Activated B cell treated with CpG ODN at 0.5 μM for 24 hours (primary cell): ENCODE data around the gene PAK4. TPM values are rescaled to one million over a fixed set of nuclear protein-coding genes. Genes with fewer than 3 reads are reported as not detected.
"Not testable (repeated sequence)": the region's sequence is repeated elsewhere in the genome, so short reads cannot be mapped to it uniquely, and the experiment has no call there.

Experiments
- ATAC-seq: fragments of 200-7000 bp; cut with Tn5 transposase; one replicate; pipeline ENCODE4 v1.10.0; 2021; ENCODE audit warnings: low read depth, mild to moderate bottlenecking, moderate library complexity
- CTCF ChIA-PET: fragments of 350-600 bp; sonication (Branson Sonifier 250); formaldehyde crosslinking; loops from one replicate; lab custom pipeline; 2021; ENCODE audit warnings: antibody characterized with exemption; lab: Charles Lee
- POLR2A ChIA-PET: fragments of 350-600 bp; sonication (Branson Sonifier 250); formaldehyde crosslinking; loops from one replicate; lab custom pipeline; 2021; ENCODE audit warnings: antibody characterized with exemption; lab: Charles Lee
- DNase-seq: peaks from one replicate; pipeline ENCODE4 v3.0.0; 2022
- H3K27ac Mint-ChIP-seq: one replicate; pipeline ENCODE4 v1.8.0; 2020; ENCODE audit warnings: mixed read lengths
- H3K27me3 Mint-ChIP-seq: one replicate; pipeline ENCODE4 v1.8.0; 2021; ENCODE audit warnings: mixed read lengths
- H3K36me3 Mint-ChIP-seq: one replicate; pipeline ENCODE4 v1.8.0; 2021; ENCODE audit warnings: low read depth, mixed read lengths
- H3K4me1 Mint-ChIP-seq: one replicate; pipeline ENCODE4 v1.8.0; 2021; ENCODE audit warnings: mixed read lengths
- H3K4me3 Mint-ChIP-seq: one replicate; pipeline ENCODE4 v1.8.0; 2020; ENCODE audit warnings: mild to moderate bottlenecking, mixed read lengths
- H3K9me3 Mint-ChIP-seq: one replicate; pipeline ENCODE4 v1.8.0; 2020; ENCODE audit warnings: mixed read lengths
- intact Hi-C: fragments of 100-400 bp; cut with micrococcal nuclease; formaldehyde crosslinking; loops from one replicate; pipeline ENCODE4 v1.15.1; 2024
- total RNA-seq: library from RNA; stranded (reverse); gene quantifications from 2 replicates; pipeline ENCODE4 v1.2.3, GENCODE V29; 2022
- TF ChIP-seq, protein P1 (sequence below): fragments of 200-600 bp; IDR thresholded peaks from one replicate; pipeline ENCODE4 v1.8.0; 2022; ENCODE audit warnings: antibody characterized with exemption, mild to moderate bottlenecking

Gene PAK4
- total RNA-seq, 1 donor from 2014 or later: 14.2 TPM

GRCh38 chr19:39217094-39217493, 91.5 kb downstream of the PAK4 start:
- H3K4me1 Mint-ChIP-seq: no peaks in the 10 kb centered on the region
- intact Hi-C loops: no loop called here
- POLR2A ChIA-PET: interaction anchor here (0.7 kb wide), 1 partner anchor 9 kb away, joined by 5 read pairs; no protein-coding TSS in a partner anchor
- H3K36me3 Mint-ChIP-seq: no peaks in the 10 kb centered on the region
- H3K9me3 Mint-ChIP-seq: peaks cover 5% of the 10 kb centered on the region
- H3K27me3 Mint-ChIP-seq: peaks cover 23% of the 10 kb centered on the region
- H3K4me3 Mint-ChIP-seq: no peak overlapping the region
- DNase-seq (no peak), ATAC-seq (no peak)
- CTCF ChIA-PET: no interaction called here
- TF ChIP-seq, protein P1, sequence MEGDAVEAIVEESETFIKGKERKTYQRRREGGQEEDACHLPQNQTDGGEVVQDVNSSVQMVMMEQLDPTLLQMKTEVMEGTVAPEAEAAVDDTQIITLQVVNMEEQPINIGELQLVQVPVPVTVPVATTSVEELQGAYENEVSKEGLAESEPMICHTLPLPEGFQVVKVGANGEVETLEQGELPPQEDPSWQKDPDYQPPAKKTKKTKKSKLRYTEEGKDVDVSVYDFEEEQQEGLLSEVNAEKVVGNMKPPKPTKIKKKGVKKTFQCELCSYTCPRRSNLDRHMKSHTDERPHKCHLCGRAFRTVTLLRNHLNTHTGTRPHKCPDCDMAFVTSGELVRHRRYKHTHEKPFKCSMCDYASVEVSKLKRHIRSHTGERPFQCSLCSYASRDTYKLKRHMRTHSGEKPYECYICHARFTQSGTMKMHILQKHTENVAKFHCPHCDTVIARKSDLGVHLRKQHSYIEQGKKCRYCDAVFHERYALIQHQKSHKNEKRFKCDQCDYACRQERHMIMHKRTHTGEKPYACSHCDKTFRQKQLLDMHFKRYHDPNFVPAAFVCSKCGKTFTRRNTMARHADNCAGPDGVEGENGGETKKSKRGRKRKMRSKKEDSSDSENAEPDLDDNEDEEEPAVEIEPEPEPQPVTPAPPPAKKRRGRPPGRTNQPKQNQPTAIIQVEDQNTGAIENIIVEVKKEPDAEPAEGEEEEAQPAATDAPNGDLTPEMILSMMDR: no peak
- H3K27ac Mint-ChIP-seq: no peak overlapping the region

GRCh38 chr19:39218230-39219007, 92.8 kb downstream of the PAK4 start:
- Mint-ChIP-seq H3K27ac (no peak overlapping the region), H3K4me1 (no peaks in the 10 kb centered on the region), H3K36me3 (no peaks in the 10 kb centered on the region), H3K27me3 (peaks cover 27% of the 10 kb centered on the region), H3K9me3 (peaks cover 5% of the 10 kb centered on the region), H3K4me3 (no peak overlapping the region)
- POLR2A ChIA-PET: no interaction called here
- ATAC-seq: no peak
- TF ChIP-seq, protein P1: no peak
- CTCF ChIA-PET: no interaction called here
- intact Hi-C loops: no loop called here
- no peak for DNase-seq

DNA sequence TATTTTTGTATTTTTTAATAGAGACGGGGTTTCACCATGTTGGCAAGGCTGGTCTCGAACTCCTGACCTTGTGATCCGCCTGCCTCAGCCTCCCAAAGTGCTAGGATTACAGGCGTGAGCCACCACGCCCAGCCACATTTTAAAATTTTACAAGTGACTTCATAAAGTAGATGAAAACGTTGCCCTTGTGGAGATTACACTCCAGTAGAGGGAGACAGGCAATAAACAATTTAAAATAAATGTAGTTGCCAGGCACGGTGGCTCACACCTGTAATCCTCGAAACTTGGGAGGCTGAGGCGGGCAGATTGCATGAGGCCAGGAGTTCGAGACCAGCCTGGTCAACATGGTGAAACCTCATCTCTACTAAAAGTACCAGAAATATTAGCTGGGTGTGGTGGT, 93.5 kb downstream of the PAK4 start:
- H3K36me3 Mint-ChIP-seq, POLR2A ChIA-PET, CTCF ChIA-PET, ATAC-seq, intact Hi-C loops, H3K4me1 Mint-ChIP-seq, H3K27ac Mint-ChIP-seq, H3K9me3 Mint-ChIP-seq, H3K4me3 Mint-ChIP-seq, DNase-seq: not testable (repeated sequence)
- peaks cover 30% of the 10 kb centered on the region for H3K27me3 Mint-ChIP-seq

GRCh38 chr19:39223703-39224279, 98.2 kb downstream of the PAK4 start:
- POLR2A ChIA-PET: no interaction called here
- Mint-ChIP-seq H3K27ac (no peak overlapping the region), H3K4me1 (no peaks in the 10 kb centered on the region), H3K4me3 (no peak overlapping the region), H3K36me3 (no peaks in the 10 kb centered on the region), H3K9me3 (no peaks in the 10 kb centered on the region), H3K27me3 (peaks cover 37% of the 10 kb centered on the region)
- TF ChIP-seq, protein P1: no peak
- CTCF ChIA-PET: no interaction called here
- ATAC-seq (no peak), DNase-seq (no peak)
- intact Hi-C loops: no loop called here

DNA sequence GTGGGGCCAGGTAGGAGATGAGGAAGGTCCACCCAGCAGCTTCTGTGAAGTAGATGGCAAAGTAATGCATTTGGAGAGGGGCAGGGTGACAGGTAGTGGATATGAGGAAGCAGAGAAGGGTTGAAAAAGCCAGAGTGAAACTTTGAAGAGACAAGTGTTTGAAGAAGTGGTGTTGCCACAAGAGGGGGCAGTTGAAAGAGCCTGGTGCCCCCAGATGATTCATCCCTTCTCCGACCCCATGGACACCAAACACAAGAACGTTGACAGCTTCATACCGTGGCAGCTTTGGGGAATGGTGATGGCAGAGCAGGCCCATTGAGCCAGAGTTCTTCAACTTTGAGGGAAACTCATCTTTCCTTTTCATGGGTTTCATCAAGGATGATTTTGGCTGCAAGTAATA, 99.3 kb downstream of the PAK4 start:
- H3K9me3 Mint-ChIP-seq: no peaks in the 10 kb centered on the region
- ATAC-seq (no peak), DNase-seq (no peak)
- TF ChIP-seq, protein P1: no peak
- no peaks in the 10 kb centered on the region for H3K36me3 Mint-ChIP-seq
- ChIA-PET CTCF (no interaction called here), POLR2A (no interaction called here)
- H3K4me3 Mint-ChIP-seq: no peak overlapping the region
- no peaks in the 10 kb centered on the region for H3K4me1 Mint-ChIP-seq
- intact Hi-C loops: no loop called here
- peaks cover 33% of the 10 kb centered on the region for H3K27me3 Mint-ChIP-seq
- no peak overlapping the region for H3K27ac Mint-ChIP-seq

Other genes starting within 250 kb of the PAK4 start
- 53.5 and 65.0 TPM in 2 replicates for gene RINL, start 247.5 kb upstream of the PAK4 start, total RNA-seq
- gene SIRT2, start 226.2 kb upstream of the PAK4 start, total RNA-seq: 28.4 and 32.7 TPM in 2 replicates
- 45.5 and 49.5 TPM in 2 replicates for gene NFKBIB, start 225.8 kb upstream of the PAK4 start, total RNA-seq
- gene CCER2, start 213.6 kb upstream of the PAK4 start, total RNA-seq: 1.2 and 1.7 TPM in 2 replicates
- gene SARS2, start 195.0 kb upstream of the PAK4 start, total RNA-seq: 46.4 and 50.9 TPM in 2 replicates
- 51.6 and 57.0 TPM in 2 replicates for gene MRPS12, start 194.8 kb upstream of the PAK4 start, total RNA-seq
- gene FBXO17, start 150.0 kb upstream of the PAK4 start, total RNA-seq: not detected in 2 replicates
- gene FBXO27, start 93.2 kb upstream of the PAK4 start, total RNA-seq: 0.24 TPM in 1 of 2 replicates, not detected in the other
- not detected in 2 replicates for gene ACP7, start 41.4 kb upstream of the PAK4 start, total RNA-seq
- not detected in 2 replicates for gene NCCRP1, start 71.2 kb downstream of the PAK4 start, total RNA-seq
- gene SYCN, start 78.5 kb downstream of the PAK4 start, total RNA-seq: not detected in 2 replicates
- not detected in 2 replicates for gene IFNL3, start 119.2 kb downstream of the PAK4 start, total RNA-seq
- gene IFNL4, start 123.1 kb downstream of the PAK4 start, total RNA-seq: not detected in 2 replicates
- not detected in 2 replicates for gene IFNL2, start 142.6 kb downstream of the PAK4 start, total RNA-seq
- gene IFNL1, start 170.6 kb downstream of the PAK4 start, total RNA-seq: not detected in 2 replicates
- 0.58 and 0.71 TPM in 2 replicates for gene LRFN1, start 195.1 kb downstream of the PAK4 start, total RNA-seq
- 149 and 168 TPM in 2 replicates for gene GMFG, start 210.3 kb downstream of the PAK4 start, total RNA-seq
- gene SAMD4B, start 216.6 kb downstream of the PAK4 start, total RNA-seq: 53.0 and 60.7 TPM in 2 replicates